HEK293T (cell line): ENCODE measurements around the gene PABPC1L.
A peak's percentile ranks its signal among the peaks of the same experiment; 100 is the strongest.

Source experiments
- CTCF ChIA-PET: fragments of 350-600 bp; formaldehyde crosslinking; extraction: SDS; loops from one replicate; lab custom pipeline; 2021; ENCODE audit warnings: antibody characterized with exemption, inconsistent platforms; lab: Yijun Ruan, JAX
- POLR2A ChIA-PET: fragments of 350-600 bp; formaldehyde crosslinking; extraction: SDS; loops from one replicate; lab custom pipeline; 2020; ENCODE audit warnings: antibody characterized with exemption, inconsistent platforms; lab: Yijun Ruan, JAX
- DNase-seq: peaks from one replicate; pipeline ENCODE4 v3.0.0; 2012; ENCODE audit warnings: mixed read lengths; ENCODE audit errors: extremely low spot score
- ARNT ChIP-seq: fragments of 450-650 bp; IDR thresholded peaks from 2 replicates; pipeline ENCODE4 v1.6.1; 2017; ENCODE audit warnings: mild to moderate bottlenecking
- BHLHE40 ChIP-seq: fragments of 450-650 bp; IDR thresholded peaks from 2 replicates; pipeline ENCODE4 v1.6.1; 2016; ENCODE audit warnings: mild to moderate bottlenecking, moderate library complexity, borderline replicate concordance
- CTBP1 ChIP-seq: fragments of 450-650 bp; IDR thresholded peaks from 2 replicates; pipeline ENCODE4 v1.6.1; 2016; ENCODE audit warnings: borderline replicate concordance
- ELF4 ChIP-seq: fragments of 450-650 bp; IDR thresholded peaks from 2 replicates; pipeline ENCODE4 v1.6.1; 2017; ENCODE audit warnings: antibody characterized with exemption
- FOXA1 ChIP-seq: fragments of 450-650 bp; IDR thresholded peaks from 2 replicates; pipeline ENCODE4 v1.6.1; 2016; ENCODE audit warnings: mild to moderate bottlenecking
- FOXK2 ChIP-seq: fragments of 450-650 bp; IDR thresholded peaks from 2 replicates; pipeline ENCODE4 v1.6.1; 2016; ENCODE audit warnings: mild to moderate bottlenecking
- FOXM1 ChIP-seq: fragments of 450-650 bp; IDR thresholded peaks from 2 replicates; pipeline ENCODE4 v1.6.1; 2017; ENCODE audit warnings: mild to moderate bottlenecking, borderline replicate concordance
- HDGF ChIP-seq: fragments of 450-650 bp; IDR thresholded peaks from 2 replicates; pipeline ENCODE4 v1.6.1; 2017; ENCODE audit warnings: antibody characterized with exemption, borderline replicate concordance
- L3MBTL2 ChIP-seq: fragments of 450-650 bp; conservative IDR thresholded peaks from 2 replicates; pipeline ENCODE4 v1.6.1; 2016; ENCODE audit warnings: mild to moderate bottlenecking
- LEF1 ChIP-seq: fragments of 450-650 bp; IDR thresholded peaks from 2 replicates; pipeline ENCODE4 v1.6.1; 2017; ENCODE audit warnings: mild to moderate bottlenecking, borderline replicate concordance
- NFRKB ChIP-seq: fragments of 450-650 bp; IDR thresholded peaks from 2 replicates; pipeline ENCODE4 v1.6.1; 2016; ENCODE audit warnings: mild to moderate bottlenecking, moderate library complexity
- SP1 ChIP-seq: fragments of 450-650 bp; IDR thresholded peaks from 2 replicates; pipeline ENCODE4 v1.6.1; 2017
- SUZ12 ChIP-seq: fragments of 450-650 bp; IDR thresholded peaks from 2 replicates; pipeline ENCODE4 v1.6.1; 2016; ENCODE audit warnings: mild to moderate bottlenecking
- TARDBP ChIP-seq: fragments of 450-650 bp; IDR thresholded peaks from 2 replicates; pipeline ENCODE4 v1.6.1; 2016
- ZNF384 ChIP-seq: fragments of 450-650 bp; IDR thresholded peaks from 2 replicates; pipeline ENCODE4 v1.6.1; 2016
- TF ChIP-seq, protein P1 (sequence below): fragments of 450-650 bp; IDR thresholded peaks from 2 replicates; pipeline ENCODE4 v1.6.1; 2016

Gene PABPC1L

DNA sequence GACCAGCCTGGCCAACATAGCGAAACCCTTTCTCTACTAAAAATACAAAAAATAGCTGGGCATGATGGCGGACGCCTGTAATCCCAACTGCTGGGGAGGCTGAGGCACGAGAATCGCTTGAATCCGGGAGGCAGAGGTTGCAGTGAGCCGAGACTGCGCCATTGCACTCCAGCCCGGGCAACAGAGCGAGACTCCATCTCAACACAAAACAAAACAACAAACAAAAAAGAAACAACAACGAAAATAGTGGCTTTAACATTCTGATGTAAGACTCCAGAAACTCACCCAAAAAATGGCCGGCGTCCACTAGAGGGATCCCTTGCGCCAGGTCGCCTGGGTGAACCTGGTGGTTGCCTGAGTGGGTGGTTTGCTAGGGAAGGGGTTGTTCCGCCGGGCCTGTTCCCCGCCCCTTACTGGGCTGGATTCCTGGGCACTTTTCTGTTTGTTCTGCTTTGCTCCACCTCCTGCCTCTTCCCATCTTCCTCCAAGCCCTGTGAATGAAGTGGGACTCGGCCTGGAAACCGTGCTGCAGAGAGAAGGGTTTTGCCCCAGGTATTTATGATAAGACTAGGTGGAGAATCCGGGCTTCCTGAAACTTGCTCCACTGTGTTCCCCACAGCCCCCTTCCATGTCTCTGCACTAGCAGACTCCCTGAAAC is 1.5 kb downstream of the PABPC1L start:
- TF ChIP-seq ZNF384, result no peak
- TF ChIP-seq FOXA1, result no peak
- no peak for TF ChIP-seq TARDBP
- TF ChIP-seq FOXM1, result no peak
- no peak for TF ChIP-seq FOXK2
- no peak for TF ChIP-seq SP1
- no peak for TF ChIP-seq HDGF
- TF ChIP-seq BHLHE40, result no peak
- TF ChIP-seq NFRKB, result no peak
- no peak for TF ChIP-seq SUZ12
- TF ChIP-seq LEF1, result no peak
- TF ChIP-seq, protein P1, sequence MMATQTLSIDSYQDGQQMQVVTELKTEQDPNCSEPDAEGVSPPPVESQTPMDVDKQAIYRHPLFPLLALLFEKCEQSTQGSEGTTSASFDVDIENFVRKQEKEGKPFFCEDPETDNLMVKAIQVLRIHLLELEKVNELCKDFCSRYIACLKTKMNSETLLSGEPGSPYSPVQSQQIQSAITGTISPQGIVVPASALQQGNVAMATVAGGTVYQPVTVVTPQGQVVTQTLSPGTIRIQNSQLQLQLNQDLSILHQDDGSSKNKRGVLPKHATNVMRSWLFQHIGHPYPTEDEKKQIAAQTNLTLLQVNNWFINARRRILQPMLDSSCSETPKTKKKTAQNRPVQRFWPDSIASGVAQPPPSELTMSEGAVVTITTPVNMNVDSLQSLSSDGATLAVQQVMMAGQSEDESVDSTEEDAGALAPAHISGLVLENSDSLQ, result no peak
- TF ChIP-seq L3MBTL2, result no peak
- DNase-seq, result peak; percentile 66
- POLR2A ChIA-PET, result interaction anchor here (1.2 kb wide), 1 partner anchor 48 kb away, joined by 3 read pairs; the partner anchor contains the start of gene TOMM34
- CTCF ChIA-PET, result interaction anchor here (0.7 to 1.2 kb wide), 2 partner anchors 12 to 19 kb away, joined by 4 read pairs; no protein-coding TSS in a partner anchor

GRCh38 chr20:44912189-44912588 is 2.3 kb downstream of the PABPC1L start:
- ChIA-PET CTCF (no interaction called here), POLR2A (no interaction called here)
- no peak for DNase-seq
- TF ChIP-seq FOXK2 (no peak), TARDBP (no peak), SUZ12 (no peak), SP1 (no peak), L3MBTL2 (no peak), ELF4 (no peak), FOXM1 (no peak), CTBP1 (no peak), BHLHE40 (no peak), NFRKB (no peak), FOXA1 (no peak), ARNT (no peak), HDGF (no peak), LEF1 (no peak), ZNF384 (no peak)
- TF ChIP-seq, protein P1, result no peak

DNA sequence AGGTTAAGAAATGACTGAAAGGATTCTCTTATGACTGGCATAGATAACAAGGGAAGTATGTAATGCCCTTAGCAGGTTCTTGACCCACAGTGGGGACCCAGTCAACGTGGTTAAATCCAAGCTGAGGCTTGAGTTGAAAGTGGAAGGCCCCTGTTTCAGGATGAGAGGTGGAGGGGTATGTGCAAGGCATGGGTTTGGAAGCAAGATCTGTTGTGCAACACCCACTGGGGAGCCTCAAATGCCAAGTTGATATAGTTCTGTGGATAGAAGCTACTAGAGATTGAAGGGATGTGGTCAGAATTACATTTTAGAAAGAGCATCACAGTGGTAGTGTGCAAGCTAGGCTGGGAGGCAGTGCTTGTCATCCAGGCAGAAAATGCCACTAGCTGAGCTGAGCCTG is 5.1 kb downstream of the PABPC1L start:
- no peak for DNase-seq
- ChIA-PET POLR2A (no interaction called here), CTCF (no interaction called here)
- TF ChIP-seq FOXM1 (no peak), CTBP1 (no peak), HDGF (no peak), FOXA1 (no peak), TARDBP (no peak)

GRCh38 chr20:44916586-44916985 is 6.7 kb downstream of the PABPC1L start:
- CTCF ChIA-PET, result no interaction called here
- TF ChIP-seq ZNF384 (no peak), SP1 (no peak), BHLHE40 (no peak), ELF4 (no peak), ARNT (no peak), TARDBP (no peak), NFRKB (no peak), FOXA1 (no peak), FOXK2 (no peak), HDGF (no peak), SUZ12 (no peak), L3MBTL2 (no peak), FOXM1 (no peak), CTBP1 (no peak), LEF1 (no peak)
- TF ChIP-seq, protein P1, result no peak
- POLR2A ChIA-PET, result no interaction called here
- no peak for DNase-seq

- DNase-seq, result no peak
- CTCF ChIA-PET, result interaction anchor here (0.6 kb wide), 1 partner anchor 342 kb away, joined by 3 read pairs; no protein-coding TSS in a partner anchor
- POLR2A ChIA-PET, result no interaction called here
- TF ChIP-seq LEF1 (no peak), FOXA1 (no peak), ELF4 (no peak), L3MBTL2 (no peak), TARDBP (no peak), SP1 (no peak), ARNT (no peak), BHLHE40 (no peak), ZNF384 (no peak), NFRKB (no peak), FOXM1 (no peak), FOXK2 (no peak), CTBP1 (no peak), SUZ12 (no peak), HDGF (no peak)
- TF ChIP-seq, protein P1, result no peak
These were observed 7.5 kb downstream of the PABPC1L start for GRCh38 chr20:44917399-44917798.
